Measurements from ENCODE around the gene CCDC180.
"Not testable (repeated sequence)": the region's sequence is repeated elsewhere in the genome, so short reads cannot be mapped to it uniquely, and the experiment has no call there.

Gene CCDC180

DNA sequence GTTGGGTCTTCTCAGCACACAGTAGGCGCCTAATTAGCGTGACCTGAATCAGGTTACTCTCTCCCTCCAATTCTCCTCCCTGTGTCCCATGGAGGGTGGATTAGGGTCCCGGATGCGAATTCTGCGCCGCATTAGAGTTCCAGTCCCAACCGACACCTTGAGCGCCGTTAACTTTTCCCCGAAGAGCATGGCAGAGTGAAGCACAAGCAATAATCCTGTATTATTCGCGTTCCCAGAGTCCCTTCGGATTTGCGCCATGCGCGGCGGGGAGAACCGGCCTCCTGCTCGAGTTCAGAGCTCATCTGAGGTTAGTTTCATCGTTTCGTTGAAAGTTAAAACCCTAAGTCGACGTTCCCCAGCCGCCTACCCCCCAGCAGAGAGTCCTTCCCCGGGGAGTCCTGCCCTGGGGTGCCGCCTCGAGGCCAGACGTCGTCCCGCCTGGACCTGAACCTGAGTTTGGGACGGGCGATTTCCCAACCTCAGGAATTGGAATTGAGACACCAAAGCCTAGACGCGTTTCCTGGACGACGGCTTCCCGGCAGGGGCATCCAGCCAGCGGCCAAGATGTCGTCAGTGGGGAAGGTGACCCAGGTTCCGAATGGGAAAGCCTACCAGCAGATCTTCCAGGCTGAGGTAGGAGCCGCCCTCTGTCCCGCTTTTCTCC lies at the start of gene CCDC180:
Gene CCDC180 (plus strand): TSS at position 160 of the 664 bp plus-strand sequence. CDS start 405 bp downstream, at position 565.
- DNase-seq: no peak

- not testable (repeated sequence) for DNase-seq
Measured at GRCh38 chr9:97259834-97260514, 47.5 kb upstream of the CCDC180 start.

GRCh38 chr9:97271292-97271691 lies 36.2 kb upstream of the CCDC180 start:
- DNase-seq: no peak

GRCh38 chr9:97272072-97272471 lies 35.4 kb upstream of the CCDC180 start:
- DNase-seq: no peak

- DNase-seq: no peak
Measured at GRCh38 chr9:97276310-97276852, 31.1 kb upstream of the CCDC180 start.

GRCh38 chr9:97277953-97278352 lies 29.5 kb upstream of the CCDC180 start:
- DNase-seq: no peak

GRCh38 chr9:97280755-97281330 lies 26.6 kb upstream of the CCDC180 start:
- no peak for DNase-seq

- DNase-seq: no peak
Measured at GRCh38 chr9:97283768-97284167, 23.7 kb upstream of the CCDC180 start.

GRCh38 chr9:97284798-97285197 lies 22.7 kb upstream of the CCDC180 start:
- DNase-seq: no peak

DNA sequence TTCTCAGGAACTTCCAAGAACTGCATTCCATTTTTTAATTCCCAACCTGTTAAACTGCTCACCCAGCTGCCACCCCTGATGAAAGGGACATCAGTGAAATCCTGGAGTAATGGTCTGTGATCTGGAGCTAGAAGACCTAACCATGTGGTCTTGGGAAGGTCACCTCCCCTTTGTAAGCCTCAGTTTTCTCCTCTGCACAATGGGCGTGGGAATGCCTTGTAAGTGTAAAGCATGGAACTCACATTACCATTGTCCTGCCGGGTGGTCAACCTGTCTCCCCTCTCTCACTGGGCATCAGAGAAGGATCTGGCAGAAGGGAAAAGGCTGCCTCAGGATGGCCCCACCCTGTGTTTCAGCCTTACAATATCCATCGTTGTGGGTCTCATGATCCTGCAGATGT lies 15.3 kb upstream of the CCDC180 start:
- DNase-seq: no peak

GRCh38 chr9:97293207-97293721 lies 14.2 kb upstream of the CCDC180 start:
- DNase-seq: no peak

GRCh38 chr9:97293818-97294217 lies 13.6 kb upstream of the CCDC180 start:
- DNase-seq: no peak

GRCh38 chr9:97297889-97298288 lies 9.6 kb upstream of the CCDC180 start:
- no peak for DNase-seq

GRCh38 chr9:97299809-97300414 lies 7.5 kb upstream of the CCDC180 start:
- DNase-seq: no peak

GRCh38 chr9:97300586-97300985 lies 6.9 kb upstream of the CCDC180 start:
- no peak for DNase-seq

DNA sequence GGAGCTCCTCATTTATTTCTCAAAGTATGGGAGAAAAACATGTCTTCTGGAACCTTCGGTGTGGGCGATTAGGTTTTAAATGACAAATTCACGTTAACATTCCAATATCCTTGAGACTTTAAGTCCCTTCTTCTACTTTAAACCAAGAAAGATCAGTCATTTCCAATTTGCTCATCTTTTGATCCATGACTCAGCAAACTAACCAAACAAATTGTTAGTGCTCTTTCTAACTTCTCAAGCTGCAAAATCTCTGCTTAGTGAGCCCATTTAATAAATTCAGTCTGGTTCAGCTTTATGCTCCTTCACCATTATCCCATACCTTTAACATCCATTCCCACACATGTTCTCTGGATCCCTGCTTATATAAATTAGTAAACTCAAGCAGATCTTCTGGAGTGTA lies 5.5 kb upstream of the CCDC180 start:
- DNase-seq: no peak

DNA sequence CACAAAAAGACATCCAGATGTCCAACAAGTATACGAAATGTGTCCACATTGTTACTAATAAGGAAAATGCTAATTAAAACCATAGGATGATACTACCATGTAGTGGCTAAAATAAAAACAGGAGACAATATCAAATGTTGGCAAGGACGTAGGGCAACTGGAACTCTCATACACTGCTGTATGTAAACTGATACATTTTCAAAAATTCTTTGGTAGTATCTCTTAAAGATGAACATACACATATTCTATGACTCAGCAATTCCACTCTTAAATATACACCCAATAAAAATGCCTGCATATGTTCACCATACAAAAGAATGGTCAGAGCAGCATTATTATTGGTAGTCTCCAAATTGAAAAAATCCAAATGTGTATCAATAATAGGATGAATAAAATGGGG lies 2.9 kb upstream of the CCDC180 start:
- DNase-seq: no peak

DNA sequence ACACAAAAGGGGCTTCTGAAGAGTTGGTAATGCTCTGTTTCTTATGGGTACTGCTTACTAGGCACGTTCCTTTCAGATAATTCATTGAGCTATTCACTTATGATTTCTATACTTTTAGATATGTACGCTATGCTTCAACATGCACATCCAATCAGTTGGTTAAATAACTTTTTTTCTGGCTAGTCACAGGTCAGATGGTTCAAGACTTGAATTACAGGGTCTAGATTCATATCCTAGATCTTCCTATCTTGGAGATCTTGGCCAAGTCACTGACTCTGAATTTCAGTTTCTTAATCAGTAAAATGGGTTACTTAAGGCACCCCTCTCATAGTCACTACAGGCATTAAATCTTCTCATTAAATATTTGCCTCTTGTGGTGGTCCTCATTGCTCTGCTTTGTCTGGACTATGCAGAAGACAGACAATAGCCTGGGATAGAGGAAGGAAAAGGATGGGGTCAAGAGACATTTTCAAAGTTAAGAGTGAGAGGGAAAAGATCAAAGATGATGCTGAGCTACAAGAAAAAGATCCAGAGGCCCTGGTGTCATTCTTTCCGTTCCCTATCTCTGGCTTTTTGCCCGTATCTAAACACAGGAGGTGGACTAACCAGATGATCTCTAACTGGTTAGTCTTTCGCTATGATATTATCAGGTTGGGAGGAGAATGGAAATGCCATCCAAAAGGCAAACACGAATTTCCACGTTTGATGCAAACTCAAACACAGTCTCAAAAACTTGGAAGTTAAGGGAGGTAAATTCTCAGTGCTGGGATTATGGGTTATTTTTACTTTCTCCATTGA lies 1.8 kb upstream of the CCDC180 start:
- no peak for DNase-seq

GRCh38 chr9:97307091-97307490 lies 368 bp upstream of the CCDC180 start:
- peak; percentile 50 for DNase-seq

GRCh38 chr9:97309260-97309659 lies 1.8 kb downstream of the CCDC180 start:
- no peak for DNase-seq

GRCh38 chr9:97310023-97310422 lies 2.6 kb downstream of the CCDC180 start:
- DNase-seq: no peak

- DNase-seq: no peak
Measured at GRCh38 chr9:97310896-97311295, 3.4 kb downstream of the CCDC180 start.
